ENCODE data around the gene AGXT2.
"Not testable (repeated sequence)": the region's sequence is repeated elsewhere in the genome, so short reads cannot be mapped to it uniquely, and the experiment has no call there.

AGXT2 gene

GRCh38 chr5:35042781-35043180 is 5.0 kb downstream of the AGXT2 start:
- Histone ChIP-seq H3K36me3 (ENCODE audit: control insufficient read depth in 4 of 4, insufficient read depth in 4 of 4, low read length in 3 of 4) (no peaks in the 10 kb centered on the region), H3K27ac (ENCODE audit: insufficient read depth in 1 of 2, low read depth in 1 of 2, low read length in 2 of 2, poor library complexity in 1 of 2, severe bottlenecking in 2 of 2) (no peak overlapping the region), H3K9me3 (ENCODE audit: control extremely low read depth in 1 of 5, control insufficient read depth in 4 of 5, insufficient read depth in 2 of 5, low read depth in 1 of 5, low read length in 4 of 5) (no peaks in the 10 kb centered on the region), H3K4me3 (ENCODE audit: control insufficient read depth in 1 of 7, extremely low read depth in 1 of 7, insufficient read depth in 4 of 7, low read depth in 2 of 7, low read length in 6 of 7) (no peak overlapping the region), H3K4me1 (ENCODE audit: control extremely low read depth in 1 of 4, control insufficient read depth in 4 of 4, insufficient read depth in 4 of 4, low read length in 3 of 4) (no peaks in the 10 kb centered on the region), H3K27me3 (replicated peaks in 2 of 5; ENCODE audit: control insufficient read depth in 4 of 5, insufficient read depth in 5 of 5, low read length in 4 of 5) (peaks cover 2 to 7% (median 2%) of the 10 kb centered on the region in 5 experiments)
- 100% methylated on average over 1 of the region's 4 CpGs for WGBS (ENCODE audit: insufficient coverage)
- ChIA-PET CTCF (no interaction called here), POLR2A (no interaction called here)
- DNase-seq: no peak

GRCh38 chr5:35041261-35041660 is 6.5 kb downstream of the AGXT2 start:
- Histone ChIP-seq H3K4me3 (ENCODE audit: control insufficient read depth in 1 of 7, extremely low read depth in 1 of 7, insufficient read depth in 4 of 7, low read depth in 2 of 7, low read length in 6 of 7) (no peak overlapping the region), H3K36me3 (ENCODE audit: control insufficient read depth in 4 of 4, insufficient read depth in 4 of 4, low read length in 3 of 4) (no peaks in the 10 kb centered on the region), H3K27ac (ENCODE audit: insufficient read depth in 1 of 2, low read depth in 1 of 2, low read length in 2 of 2, poor library complexity in 1 of 2, severe bottlenecking in 2 of 2) (no peak overlapping the region), H3K27me3 (replicated peaks in 2 of 5; ENCODE audit: control insufficient read depth in 4 of 5, insufficient read depth in 5 of 5, low read length in 4 of 5) (peaks cover 2 to 8% (median 2%) of the 10 kb centered on the region in 5 experiments), H3K9me3 (ENCODE audit: control extremely low read depth in 1 of 5, control insufficient read depth in 4 of 5, insufficient read depth in 2 of 5, low read depth in 1 of 5, low read length in 4 of 5) (no peaks in the 10 kb centered on the region), H3K4me1 (ENCODE audit: control extremely low read depth in 1 of 4, control insufficient read depth in 4 of 4, insufficient read depth in 4 of 4, low read length in 3 of 4) (no peaks in the 10 kb centered on the region)
- WGBS (ENCODE audit: insufficient coverage): no CpG with 5 or more reads among the region's 3 CpGs
- DNase-seq: no peak
- ChIA-PET POLR2A (no interaction called here), CTCF (no interaction called here)

GRCh38 chr5:35038891-35039290 is 8.9 kb downstream of the AGXT2 start:
- Histone ChIP-seq H3K4me1 (ENCODE audit: control extremely low read depth in 1 of 4, control insufficient read depth in 4 of 4, insufficient read depth in 4 of 4, low read length in 3 of 4) (no peaks in the 10 kb centered on the region), H3K27ac (ENCODE audit: insufficient read depth in 1 of 2, low read depth in 1 of 2, low read length in 2 of 2, poor library complexity in 1 of 2, severe bottlenecking in 2 of 2) (no peak overlapping the region), H3K36me3 (ENCODE audit: control insufficient read depth in 4 of 4, insufficient read depth in 4 of 4, low read length in 3 of 4) (no peaks in the 10 kb centered on the region), H3K9me3 (ENCODE audit: control extremely low read depth in 1 of 5, control insufficient read depth in 4 of 5, insufficient read depth in 2 of 5, low read depth in 1 of 5, low read length in 4 of 5) (no peaks in the 10 kb centered on the region), H3K4me3 (ENCODE audit: control insufficient read depth in 1 of 7, extremely low read depth in 1 of 7, insufficient read depth in 4 of 7, low read depth in 2 of 7, low read length in 6 of 7) (no peak overlapping the region), H3K27me3 (replicated peaks in 2 of 5; ENCODE audit: control insufficient read depth in 4 of 5, insufficient read depth in 5 of 5, low read length in 4 of 5) (peaks cover 2 to 6% (median 2%) of the 10 kb centered on the region in 5 experiments)
- ChIA-PET CTCF (interaction anchor here (0.6 kb wide), 1 partner anchor 36 kb away, joined by 4 read pairs; no protein-coding TSS in a partner anchor), POLR2A (no interaction called here)
- DNase-seq: no peak
- WGBS (ENCODE audit: insufficient coverage): 100% methylated on average over 1 of the region's 2 CpGs

GRCh38 chr5:35036536-35036935 is 11.2 kb downstream of the AGXT2 start:
- 100% methylated on average over 3 of the region's 4 CpGs for WGBS (ENCODE audit: insufficient coverage)
- H3K27ac ChIP-seq (ENCODE audit: insufficient read depth in 1 of 2, low read depth in 1 of 2, low read length in 2 of 2, poor library complexity in 1 of 2, severe bottlenecking in 2 of 2): no peak overlapping the region
- no peaks in the 10 kb centered on the region for H3K4me1 ChIP-seq (ENCODE audit: control extremely low read depth in 1 of 4, control insufficient read depth in 4 of 4, insufficient read depth in 4 of 4, low read length in 3 of 4)
- H3K9me3 ChIP-seq (ENCODE audit: control extremely low read depth in 1 of 5, control insufficient read depth in 4 of 5, insufficient read depth in 2 of 5, low read depth in 1 of 5, low read length in 4 of 5): no peaks in the 10 kb centered on the region
- ChIA-PET CTCF (interaction anchor here (0.8 kb wide), 1 partner anchor 12 kb away, joined by 3 read pairs; no protein-coding TSS in a partner anchor), POLR2A (no interaction called here)
- H3K4me3 ChIP-seq (ENCODE audit: control insufficient read depth in 1 of 7, extremely low read depth in 1 of 7, insufficient read depth in 4 of 7, low read depth in 2 of 7, low read length in 6 of 7): no peak overlapping the region
- H3K36me3 ChIP-seq (ENCODE audit: control insufficient read depth in 4 of 4, insufficient read depth in 4 of 4, low read length in 3 of 4): no peaks in the 10 kb centered on the region
- DNase-seq: no peak
- peaks cover 2 to 6% (median 5%) of the 10 kb centered on the region in 5 experiments for H3K27me3 ChIP-seq (replicated peaks in 2 of 5; ENCODE audit: control insufficient read depth in 4 of 5, insufficient read depth in 5 of 5, low read length in 4 of 5)

- H3K27ac ChIP-seq (ENCODE audit: insufficient read depth in 1 of 2, low read depth in 1 of 2, low read length in 2 of 2, poor library complexity in 1 of 2, severe bottlenecking in 2 of 2); POLR2A ChIA-PET; H3K27me3 ChIP-seq (replicated peaks in 2 of 5; ENCODE audit: control insufficient read depth in 4 of 5, insufficient read depth in 5 of 5, low read length in 4 of 5); H3K36me3 ChIP-seq (ENCODE audit: control insufficient read depth in 4 of 4, insufficient read depth in 4 of 4, low read length in 3 of 4); DNase-seq; H3K4me1 ChIP-seq (ENCODE audit: control extremely low read depth in 1 of 4, control insufficient read depth in 4 of 4, insufficient read depth in 4 of 4, low read length in 3 of 4); H3K4me3 ChIP-seq (ENCODE audit: control insufficient read depth in 1 of 7, extremely low read depth in 1 of 7, insufficient read depth in 4 of 7, low read depth in 2 of 7, low read length in 6 of 7); H3K9me3 ChIP-seq (ENCODE audit: control extremely low read depth in 1 of 5, control insufficient read depth in 4 of 5, insufficient read depth in 2 of 5, low read depth in 1 of 5, low read length in 4 of 5): not testable (repeated sequence)
- CTCF ChIA-PET: interaction anchor here (0.8 kb wide), 1 partner anchor 12 kb away, joined by 3 read pairs; no protein-coding TSS in a partner anchor
- 100% methylated on average over 1 of the region's 4 CpGs for WGBS (ENCODE audit: insufficient coverage)
Observed at GRCh38 chr5:35035929-35036328, 11.8 kb downstream of the AGXT2 start.

GRCh38 chr5:35035271-35035670 is 12.5 kb downstream of the AGXT2 start:
- no peaks in the 10 kb centered on the region for H3K4me1 ChIP-seq (ENCODE audit: control extremely low read depth in 1 of 4, control insufficient read depth in 4 of 4, insufficient read depth in 4 of 4, low read length in 3 of 4)
- WGBS (ENCODE audit: insufficient coverage): 100% methylated on average over 1 of the region's 3 CpGs
- CTCF ChIA-PET: no interaction called here
- no peak for DNase-seq
- no peaks in the 10 kb centered on the region for H3K36me3 ChIP-seq (ENCODE audit: control insufficient read depth in 4 of 4, insufficient read depth in 4 of 4, low read length in 3 of 4)
- H3K27me3 ChIP-seq (replicated peaks in 2 of 5; ENCODE audit: control insufficient read depth in 4 of 5, insufficient read depth in 5 of 5, low read length in 4 of 5): peaks cover 2 to 5% (median 2%) of the 10 kb centered on the region in 5 experiments
- no peaks in the 10 kb centered on the region for H3K9me3 ChIP-seq (ENCODE audit: control extremely low read depth in 1 of 5, control insufficient read depth in 4 of 5, insufficient read depth in 2 of 5, low read depth in 1 of 5, low read length in 4 of 5)
- H3K4me3 ChIP-seq (ENCODE audit: control insufficient read depth in 1 of 7, extremely low read depth in 1 of 7, insufficient read depth in 4 of 7, low read depth in 2 of 7, low read length in 6 of 7): no peak overlapping the region
- H3K27ac ChIP-seq (ENCODE audit: insufficient read depth in 1 of 2, low read depth in 1 of 2, low read length in 2 of 2, poor library complexity in 1 of 2, severe bottlenecking in 2 of 2): no peak overlapping the region
- POLR2A ChIA-PET: no interaction called here

- Histone ChIP-seq H3K4me1 (ENCODE audit: control extremely low read depth in 1 of 4, control insufficient read depth in 4 of 4, insufficient read depth in 4 of 4, low read length in 3 of 4) (no peaks in the 10 kb centered on the region), H3K36me3 (ENCODE audit: control insufficient read depth in 4 of 4, insufficient read depth in 4 of 4, low read length in 3 of 4) (no peaks in the 10 kb centered on the region), H3K27me3 (replicated peaks in 2 of 5; ENCODE audit: control insufficient read depth in 4 of 5, insufficient read depth in 5 of 5, low read length in 4 of 5) (peaks cover 0 to 5% (median 2%) of the 10 kb centered on the region in 5 experiments), H3K4me3 (ENCODE audit: control insufficient read depth in 1 of 7, extremely low read depth in 1 of 7, insufficient read depth in 4 of 7, low read depth in 2 of 7, low read length in 6 of 7) (no peak overlapping the region), H3K9me3 (ENCODE audit: control extremely low read depth in 1 of 5, control insufficient read depth in 4 of 5, insufficient read depth in 2 of 5, low read depth in 1 of 5, low read length in 4 of 5) (no peaks in the 10 kb centered on the region), H3K27ac (ENCODE audit: insufficient read depth in 1 of 2, low read depth in 1 of 2, low read length in 2 of 2, poor library complexity in 1 of 2, severe bottlenecking in 2 of 2) (no peak overlapping the region)
- POLR2A ChIA-PET: no interaction called here
- 85% methylated on average over 6 of the region's 6 CpGs for WGBS (ENCODE audit: insufficient coverage)
- DNase-seq: no peak
- CTCF ChIA-PET: no interaction called here
Observed at GRCh38 chr5:35032356-35032755, 15.4 kb downstream of the AGXT2 start.
